Gastroesophageal sphincter (tissue), 3 donors: ENCODE results near the gene SAMD4A.

Source experiments
- CTCF ChIP-seq, 4 experiments: fragments of 200-600 bp in 2 of 4; fragments of 450-650 bp in 2 of 4; sonication (generic) in 1 of 4; IDR thresholded peaks; one replicate each; pipeline ENCODE4 v1.5.1; 2017 to 2019; ENCODE audit warnings: antibody characterized with exemption in 4 of 4, mild to moderate bottlenecking in 2 of 4, moderate library complexity in 2 of 4
- POLR2A ChIP-seq, 2 donors: fragments of 450-650 bp; IDR thresholded peaks; one replicate each; pipeline ENCODE4 v1.6.1; 2017; ENCODE audit warnings: antibody characterized with exemption in 2 of 2, mild to moderate bottlenecking in 2 of 2, moderate library complexity in 1 of 2
- POLR2AphosphoS5 ChIP-seq: sonication (generic); formaldehyde crosslinking; IDR thresholded peaks from one replicate; pipeline ENCODE4 v1.6.1; 2017; ENCODE audit warnings: antibody characterized with exemption

GRCh38 chr14:54709867-54710266, 142.9 kb downstream of the SAMD4A start:
- TF ChIP-seq POLR2AphosphoS5 (no peak), CTCF (IDR thresholded peaks at IDR 0.05) (no peak), POLR2A (IDR thresholded peaks at IDR 0.05) (no peak)
